ENCODE results near the gene SPSB4. TPM values are rescaled to one million over a fixed set of nuclear protein-coding genes. Genes with fewer than 3 reads are reported as not detected.

SPSB4 gene
- total and polyA plus RNA-seq, 2 of the 13 experiments (the other 11 are each of a cell fraction or from before 2014, with no cell fraction given), result not detected

DNA sequence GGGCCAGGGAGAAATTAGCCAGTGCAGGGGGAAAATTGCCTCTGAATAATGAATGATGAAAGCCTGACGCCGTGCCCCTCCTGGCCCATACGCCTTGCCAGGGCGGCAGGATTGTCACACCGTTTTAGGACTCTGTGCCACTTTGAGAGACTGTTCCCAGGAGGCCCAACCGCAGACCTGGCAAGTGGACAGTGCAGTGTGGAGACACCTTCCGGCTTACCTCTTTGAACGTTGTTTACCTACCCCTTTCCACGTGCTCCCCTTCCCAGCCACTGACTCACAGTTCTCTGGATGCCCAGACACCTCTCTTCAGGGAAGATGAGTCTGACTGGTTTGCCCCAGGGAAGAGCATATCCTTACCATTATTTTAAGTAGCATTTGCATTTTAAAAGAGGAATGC is 96.5 kb downstream of the SPSB4 start (continued):
- TF ChIP-seq USF2 (IDR thresholded peaks at IDR 0.05; ENCODE audit: low read depth, low read length) (peak; percentile 30; the same call in 1 of the 2 replicates), USF2 (CRISPR knock-in tag; IDR thresholded peaks at IDR 0.05; ENCODE audit: borderline replicate concordance) (no peak), ARID3A (IDR thresholded peaks at IDR 0.05; ENCODE audit: low read depth, low read length) (no peak), TBX2 (CRISPR knock-in tag; IDR thresholded peaks at IDR 0.05; ENCODE audit: borderline replicate concordance) (peak; percentile 86), GABPA (IDR thresholded peaks at IDR 0.05; ENCODE audit: low read depth, low read length) (no peak), GABPA (CRISPR knock-in tag; IDR thresholded peaks at IDR 0.05; ENCODE audit: low read depth) (peak; percentile 49), SAP130 (CRISPR knock-in tag; IDR thresholded peaks at IDR 0.05; ENCODE audit: low read depth) (peak; percentile 76), RARA (CRISPR knock-in tag; IDR thresholded peaks at IDR 0.05) (peak; percentile 76), ZNF605 (CRISPR knock-in tag; IDR thresholded peaks at IDR 0.05) (no peak), KDM5B (CRISPR knock-in tag; IDR thresholded peaks at IDR 0.05; ENCODE audit: borderline replicate concordance) (peak; percentile 30; the same call in 1 of the 2 replicates), ELF3 (CRISPR knock-in tag; IDR thresholded peaks at IDR 0.05) (peak; percentile 77), GABPB1 (CRISPR knock-in tag; IDR thresholded peaks at IDR 0.05) (peak; percentile 62), ZFY (CRISPR knock-in tag; IDR thresholded peaks at IDR 0.05) (0 out of 2 replicates have a peak, but pooled peaks have one; percentile 14), GATAD1 (CRISPR knock-in tag; IDR thresholded peaks at IDR 0.05) (peak; percentile 45; the same call in 1 of the 2 replicates), ZNF687 (CRISPR knock-in tag; IDR thresholded peaks at IDR 0.05) (peak; percentile 43)
- TF ChIP-seq, protein P1, sequence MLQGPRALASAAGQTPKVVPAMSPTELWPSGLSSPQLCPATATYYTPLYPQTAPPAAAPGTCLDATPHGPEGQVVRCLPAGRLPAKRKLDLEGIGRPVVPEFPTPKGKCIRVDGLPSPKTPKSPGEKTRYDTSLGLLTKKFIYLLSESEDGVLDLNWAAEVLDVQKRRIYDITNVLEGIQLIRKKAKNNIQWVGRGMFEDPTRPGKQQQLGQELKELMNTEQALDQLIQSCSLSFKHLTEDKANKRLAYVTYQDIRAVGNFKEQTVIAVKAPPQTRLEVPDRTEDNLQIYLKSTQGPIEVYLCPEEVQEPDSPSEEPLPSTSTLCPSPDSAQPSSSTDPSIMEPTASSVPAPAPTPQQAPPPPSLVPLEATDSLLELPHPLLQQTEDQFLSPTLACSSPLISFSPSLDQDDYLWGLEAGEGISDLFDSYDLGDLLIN (CRISPR knock-in tag; IDR thresholded peaks at IDR 0.05; ENCODE audit: borderline replicate concordance), result no peak
- TF ChIP-seq, protein P2, sequence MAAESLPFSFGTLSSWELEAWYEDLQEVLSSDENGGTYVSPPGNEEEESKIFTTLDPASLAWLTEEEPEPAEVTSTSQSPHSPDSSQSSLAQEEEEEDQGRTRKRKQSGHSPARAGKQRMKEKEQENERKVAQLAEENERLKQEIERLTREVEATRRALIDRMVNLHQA (CRISPR knock-in tag; IDR thresholded peaks at IDR 0.05), result no peak
- TF ChIP-seq, protein P3, sequence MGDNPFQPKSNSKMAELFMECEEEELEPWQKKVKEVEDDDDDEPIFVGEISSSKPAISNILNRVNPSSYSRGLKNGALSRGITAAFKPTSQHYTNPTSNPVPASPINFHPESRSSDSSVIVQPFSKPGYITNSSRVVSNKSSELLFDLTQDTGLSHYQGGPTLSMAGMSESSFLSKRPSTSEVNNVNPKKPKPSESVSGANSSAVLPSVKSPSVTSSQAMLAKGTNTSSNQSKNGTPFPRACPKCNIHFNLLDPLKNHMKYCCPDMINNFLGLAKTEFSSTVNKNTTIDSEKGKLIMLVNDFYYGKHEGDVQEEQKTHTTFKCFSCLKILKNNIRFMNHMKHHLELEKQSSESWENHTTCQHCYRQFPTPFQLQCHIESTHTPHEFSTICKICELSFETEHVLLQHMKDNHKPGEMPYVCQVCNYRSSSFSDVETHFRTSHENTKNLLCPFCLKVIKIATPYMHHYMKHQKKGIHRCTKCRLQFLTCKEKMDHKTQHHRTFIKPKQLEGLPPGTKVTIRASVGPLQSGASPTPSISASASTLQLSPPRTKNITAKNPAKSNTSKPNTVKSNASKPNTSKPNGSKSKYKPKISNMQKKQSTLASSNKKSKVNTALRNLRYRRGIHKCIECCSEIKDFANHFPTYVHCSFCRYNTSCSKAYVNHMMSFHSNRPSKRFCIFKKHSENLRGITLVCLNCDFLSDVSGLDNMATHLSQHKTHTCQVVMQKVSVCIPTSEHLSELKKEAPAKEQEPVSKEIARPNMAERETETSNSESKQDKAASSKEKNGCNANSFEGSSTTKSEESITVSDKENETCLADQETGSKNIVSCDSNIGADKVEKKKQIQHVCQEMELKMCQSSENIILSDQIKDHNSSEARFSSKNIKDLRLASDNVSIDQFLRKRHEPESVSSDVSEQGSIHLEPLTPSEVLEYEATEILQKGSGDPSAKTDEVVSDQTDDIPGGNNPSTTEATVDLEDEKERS (CRISPR knock-in tag; IDR thresholded peaks at IDR 0.05), result no peak
